Spleen (tissue), 11 donors: Measurements from ENCODE around the gene RAPGEF4. TPM values are rescaled to one million over a fixed set of nuclear protein-coding genes. Genes with fewer than 3 reads are reported as not detected.

Experiments used
- DNase-seq: peaks from one replicate; pipeline ENCODE4 v3.0.0-alpha.2; 2020
- H3K27ac ChIP-seq, 8 donors: fragments of 200-600 bp; sonication (generic) in 7 of 8; 1 replicate in 4 of 8; 2 replicates in 4 of 8; pipeline versions ENCODE4 v1.5.0 to v1.8.0; 2016 to 2021; ENCODE audit warnings: inconsistent platforms in 4 of 8, mild to moderate bottlenecking in 4 of 8, moderate library complexity in 1 of 8
- H3K27me3 ChIP-seq, 7 donors: fragments of 200-600 bp; sonication (generic) in 6 of 7; replicated peaks in 1 of 7; 1 replicate in 4 of 7; 2 replicates in 3 of 7; pipeline versions ENCODE4 v1.5.0 to v1.8.0; 2016 to 2021; ENCODE audit warnings: inconsistent platforms in 3 of 7, mild to moderate bottlenecking in 1 of 7
- H3K36me3 ChIP-seq, 6 donors: fragments of 200-600 bp; sonication (generic) in 5 of 6; 1 replicate in 4 of 6; 2 replicates in 2 of 6; pipeline versions ENCODE4 v1.5.0 to v1.8.0; 2016 to 2021; ENCODE audit warnings: inconsistent platforms in 2 of 6
- H3K4me1 ChIP-seq, 6 donors: fragments of 200-600 bp; sonication (generic) in 5 of 6; 1 replicate in 3 of 6; 2 replicates in 3 of 6; pipeline versions ENCODE4 v1.5.0 to v1.8.0; 2016 to 2021; ENCODE audit warnings: inconsistent platforms in 3 of 6
- H3K4me3 ChIP-seq, 8 donors: fragments of 200-600 bp; sonication (generic) in 7 of 8; 1 replicate in 4 of 8; 2 replicates in 4 of 8; pipeline versions ENCODE4 v1.5.0 to v1.8.0; 2016 to 2021; ENCODE audit warnings: inconsistent platforms in 4 of 8, mild to moderate bottlenecking in 4 of 8, moderate library complexity in 2 of 8
- H3K9me3 ChIP-seq, 8 donors: fragments of 200-600 bp; sonication (generic) in 7 of 8; 1 replicate in 4 of 8; 2 replicates in 4 of 8; pipeline versions ENCODE4 v1.5.0 to v1.8.0; 2016 to 2021; ENCODE audit warnings: inconsistent platforms in 4 of 8
- CTCF ChIP-seq, 11 experiments: fragments of 200-600 bp in 7 of 11; fragments of 450-650 bp in 4 of 11; sonication (generic) in 4 of 11; IDR thresholded peaks in 8 of 11; conservative IDR thresholded peaks in 3 of 11; 1 replicate in 7 of 11; 2 replicates in 4 of 11; pipeline versions ENCODE4 v1.4.0 to v1.8.0; 2016 to 2021; ENCODE audit warnings: antibody characterized with exemption in 11 of 11, inconsistent platforms in 4 of 11, mild to moderate bottlenecking in 1 of 11
- POLR2A ChIP-seq, 3 donors: fragments of 450-650 bp; IDR thresholded peaks; one replicate each; pipeline ENCODE4 v1.5.1; 2017; ENCODE audit warnings: antibody characterized with exemption in 3 of 3, mild to moderate bottlenecking in 1 of 3
- POLR2AphosphoS5 ChIP-seq, 3 donors: sonication (generic); formaldehyde crosslinking; IDR thresholded peaks; one replicate each; pipeline ENCODE4 v1.5.1; 2017; ENCODE audit warnings: antibody characterized with exemption in 3 of 3
- WGBS, 5 donors: extraction: QIAGEN DNeasy Blood & Tissue Kit in 3 of 5; methylation state at CpG; one replicate each; pipeline versions ENCODE4 v1.1.5 to v1.1.7; 2013 to 2018; 5-methylcytosine and 5-hydroxymethylcytosine counted together
- intact Hi-C: fragments of 100-400 bp; cut with DNase I; formaldehyde crosslinking; loops from one replicate; pipeline ENCODE4 v1.15.0; 2023; ENCODE audit warnings: low total_unique reads
- polyA plus RNA-seq, 3 donors: library from polyadenylated mRNA; stranded (reverse); fragments of 200-250 nt; gene quantifications; one replicate each; pipeline ENCODE4 v1.2.1, GENCODE V29; 2013
- total RNA-seq, 7 donors: library from RNA; depleted of rRNA in 3 of 7; stranded (reverse); fragments of >200 nt in 3 of 7; fragmentation: NEBNext Ultra II Directional in 4 of 7; extraction: Animal tissue kit (Norgen Biotek cat#: 25700) in 4 of 7; gene quantifications; one replicate each; pipeline versions ENCODE4 v1.1.0 to v1.2.1, GENCODE V29; 2016 to 2021
- donor health status: healthy with polysubstance abuse.
- donor health status: DM: no; HTN: no; CAD: no; lungs with moderate emphysema.
- donor health status: DM: no; HTN: no; CAD: no.
- donor health status: Bipolar disorder and iron deficiency.
- donor health status: healthy.
- donor health status: DM: no; HTN: no; CAD: no.
- donor health status: DM: yes; HTN: yes; CAD: no.

The RAPGEF4 gene
- total and polyA plus RNA-seq, 10 donors, result 0.52 to 11.0 (median 1.9) TPM

- H3K9me3 ChIP-seq, result no peaks in the 10 kb centered on the region
- H3K4me1 ChIP-seq, result no peaks in the 10 kb centered on the region
- DNase-seq, result no peak
- no peak overlapping the region for H3K27ac ChIP-seq
- no peaks in the 10 kb centered on the region for H3K36me3 ChIP-seq
- no peak for TF ChIP-seq CTCF (IDR thresholded peaks at IDR 0.05 in 8 of 11, conservative IDR thresholded peaks at IDR 0.05 in 3 of 11)
- TF ChIP-seq POLR2A (IDR thresholded peaks at IDR 0.05), result no peak
- TF ChIP-seq POLR2AphosphoS5 (IDR thresholded peaks at IDR 0.05), result no peak
- intact Hi-C loops, result no loop called here
- H3K27me3 ChIP-seq, result peaks cover 0 to 3% (median 0%) of the 10 kb centered on the region in 7 donors
- no peak overlapping the region for H3K4me3 ChIP-seq
Measured at GRCh38 chr2:172770887-172771286, 35.2 kb downstream of the RAPGEF4 start.

GRCh38 chr2:172772633-172773032, 37.0 kb downstream of the RAPGEF4 start:
- TF ChIP-seq POLR2AphosphoS5 (IDR thresholded peaks at IDR 0.05) (no peak), POLR2A (IDR thresholded peaks at IDR 0.05) (no peak)
- no peaks in the 10 kb centered on the region for H3K36me3 ChIP-seq
- no peaks in the 10 kb centered on the region for H3K27me3 ChIP-seq
- H3K4me1 ChIP-seq, result no peaks in the 10 kb centered on the region
- intact Hi-C loops, result no loop called here
- H3K27ac ChIP-seq, result no peak overlapping the region
- no peaks in the 10 kb centered on the region for H3K9me3 ChIP-seq
- no peak for DNase-seq
- H3K4me3 ChIP-seq, result no peak overlapping the region
- WGBS, 5 donors, result 85 to 97% (median 90%) methylated on average over 5 of the region's 5 CpGs

- Histone ChIP-seq H3K27me3 (peaks cover 0 to under 1% (median 0%) of the 10 kb centered on the region in 7 donors), H3K4me3 (no peak overlapping the region), H3K9me3 (no peaks in the 10 kb centered on the region), H3K36me3 (no peaks in the 10 kb centered on the region), H3K27ac (no peak overlapping the region), H3K4me1 (no peaks in the 10 kb centered on the region)
- no peak for DNase-seq
- TF ChIP-seq POLR2A (IDR thresholded peaks at IDR 0.05) (no peak), POLR2AphosphoS5 (IDR thresholded peaks at IDR 0.05) (no peak), CTCF (IDR thresholded peaks at IDR 0.05 in 8 of 11, conservative IDR thresholded peaks at IDR 0.05 in 3 of 11) (no peak)
- intact Hi-C loops, result no loop called here
Measured at GRCh38 chr2:172774302-172774701, 38.7 kb downstream of the RAPGEF4 start.

GRCh38 chr2:172775319-172775718, 39.7 kb downstream of the RAPGEF4 start:
- intact Hi-C loops, result no loop called here
- peaks cover 0 to 4% (median 0%) of the 10 kb centered on the region in 7 donors for H3K27me3 ChIP-seq
- no peaks in the 10 kb centered on the region for H3K9me3 ChIP-seq
- no peak for TF ChIP-seq CTCF (IDR thresholded peaks at IDR 0.05 in 8 of 11, conservative IDR thresholded peaks at IDR 0.05 in 3 of 11)
- TF ChIP-seq POLR2AphosphoS5 (IDR thresholded peaks at IDR 0.05), result no peak
- no peak for TF ChIP-seq POLR2A (IDR thresholded peaks at IDR 0.05)
- H3K4me3 ChIP-seq, result no peak overlapping the region
- no peaks in the 10 kb centered on the region for H3K4me1 ChIP-seq
- no peak overlapping the region for H3K27ac ChIP-seq
- DNase-seq, result no peak
- no peaks in the 10 kb centered on the region for H3K36me3 ChIP-seq
- WGBS, 5 donors, result 93 to 98% (median 96%) methylated on average over 1 of the region's 1 CpG

GRCh38 chr2:172777431-172777830, 41.8 kb downstream of the RAPGEF4 start:
- no peak for DNase-seq
- intact Hi-C loops, result no loop called here
- Histone ChIP-seq H3K4me1 (no peaks in the 10 kb centered on the region), H3K27me3 (peaks cover 0 to 4% (median 0%) of the 10 kb centered on the region in 7 donors), H3K27ac (no peak overlapping the region), H3K36me3 (no peaks in the 10 kb centered on the region), H3K9me3 (no peaks in the 10 kb centered on the region), H3K4me3 (no peak overlapping the region)
- WGBS, 5 donors, result 78 to 92% (median 81%) methylated on average over 3 of the region's 3 CpGs
- no peak for TF ChIP-seq CTCF (IDR thresholded peaks at IDR 0.05 in 8 of 11, conservative IDR thresholded peaks at IDR 0.05 in 3 of 11)
- TF ChIP-seq POLR2A (IDR thresholded peaks at IDR 0.05), result no peak
- TF ChIP-seq POLR2AphosphoS5 (IDR thresholded peaks at IDR 0.05), result no peak
